MM.1S (cell line): Measurements from ENCODE around the gene NUP98.

ENCODE experiments used
- DNase-seq: peaks from one replicate; pipeline ENCODE4 v3.0.0-alpha.2; 2015
- H2AFZ ChIP-seq: fragments of 300-600 bp; sonication (generic); 2 replicates; pipeline ENCODE4 v1.6.0; 2016; ENCODE audit warnings: antibody characterized with exemption, low read length
- H3F3A ChIP-seq: fragments of 300-600 bp; sonication (generic); 2 replicates; pipeline ENCODE4 v1.6.1; 2016; ENCODE audit warnings: mild to moderate bottlenecking, antibody characterized with exemption, low read length, moderate library complexity, mixed read lengths; ENCODE audit not compliant: insufficient read depth
- H3K27ac ChIP-seq: fragments of 300-600 bp; sonication (generic); 2 replicates; pipeline ENCODE4 v1.5.1; 2016; ENCODE audit warnings: mild to moderate bottlenecking, low read length
- H3K27me3 ChIP-seq: fragments of 300-600 bp; sonication (generic); replicated peaks from 2 replicates; pipeline ENCODE4 v1.6.0; 2016; ENCODE audit warnings: low read length; ENCODE audit not compliant: insufficient read depth
- H3K36me3 ChIP-seq: fragments of 300-600 bp; sonication (generic); replicated peaks from 2 replicates; pipeline ENCODE4 v1.6.1; 2016; ENCODE audit warnings: mild to moderate bottlenecking, low read length, mixed read lengths; ENCODE audit not compliant: insufficient read depth
- H3K4me1 ChIP-seq: fragments of 300-600 bp; sonication (generic); 2 replicates; pipeline ENCODE4 v1.6.1; 2016; ENCODE audit warnings: low read length, mixed read lengths
- H3K4me2 ChIP-seq: fragments of 300-600 bp; sonication (generic); 2 replicates; pipeline ENCODE4 v1.6.0; 2016; ENCODE audit warnings: low read depth, low read length
- H3K4me3 ChIP-seq: fragments of 300-600 bp; sonication (generic); 2 replicates; pipeline ENCODE4 v1.5.1; 2016; ENCODE audit warnings: low read length, mixed read lengths
- H3K79me2 ChIP-seq: fragments of 300-600 bp; sonication (generic); 2 replicates; pipeline ENCODE4 v1.6.1; 2016; ENCODE audit warnings: mixed run types, low read length, mixed read lengths
- H3K9ac ChIP-seq: fragments of 300-600 bp; sonication (generic); 2 replicates; pipeline ENCODE4 v1.6.1; 2016; ENCODE audit warnings: low read length, mixed read lengths
- H3K9me2 ChIP-seq: fragments of 300-600 bp; sonication (generic); replicated peaks from 2 replicates; pipeline ENCODE4 v1.6.1; 2016; ENCODE audit warnings: mild to moderate bottlenecking, low read length, mixed read lengths; ENCODE audit not compliant: insufficient read depth
- H3K9me3 ChIP-seq: fragments of 300-600 bp; sonication (generic); replicated peaks from 2 replicates; pipeline ENCODE4 v1.6.1; 2016; ENCODE audit warnings: mild to moderate bottlenecking, low read length, mixed read lengths; ENCODE audit not compliant: insufficient read depth
- H4K20me1 ChIP-seq: fragments of 300-600 bp; sonication (generic); 2 replicates; pipeline ENCODE4 v1.6.1; 2016; ENCODE audit warnings: mild to moderate bottlenecking, low read length, moderate library complexity, mixed read lengths; ENCODE audit not compliant: insufficient read depth
- CTCF ChIP-seq: fragments of 300-600 bp; sonication (generic); IDR thresholded peaks from 2 replicates; pipeline ENCODE4 v1.5.1; 2016; ENCODE audit warnings: antibody characterized with exemption, low read length, mixed read lengths
- EZH2 ChIP-seq: fragments of 300-600 bp; sonication (generic); optimal IDR thresholded peaks from 2 replicates; pipeline ENCODE3; 2017; ENCODE audit warnings: low read depth, mild to moderate bottlenecking, antibody characterized with exemption, low read length, mixed read lengths
- EZH2phosphoT487 ChIP-seq: fragments of 300-600 bp; sonication (generic); IDR thresholded peaks from 2 replicates; pipeline ENCODE4 v1.6.1; 2018; ENCODE audit warnings: antibody characterized with exemption, low read length

NUP98 gene

GRCh38 chr11:3669742-3670183 lies 127.6 kb downstream of the NUP98 start:
- H3K9me3 ChIP-seq = no peaks in the 10 kb centered on the region
- no peak overlapping the region for H3K27ac ChIP-seq
- no peaks in the 10 kb centered on the region for H3K27me3 ChIP-seq
- no peaks in the 10 kb centered on the region for H3F3A ChIP-seq
- H2AFZ ChIP-seq = no peak overlapping the region
- no peak overlapping the region for H3K9ac ChIP-seq
- H3K4me2 ChIP-seq = no peak overlapping the region
- H3K4me1 ChIP-seq = no peaks in the 10 kb centered on the region
- H3K79me2 ChIP-seq = no peaks in the 10 kb centered on the region
- H3K9me2 ChIP-seq = no peaks in the 10 kb centered on the region
- H4K20me1 ChIP-seq = no peaks in the 10 kb centered on the region
- no peak for DNase-seq
- H3K36me3 ChIP-seq = peaks cover 5% of the 10 kb centered on the region; the same call in 1 of the 2 replicates
- no peak overlapping the region for H3K4me3 ChIP-seq
- no peak for TF ChIP-seq EZH2phosphoT487

GRCh38 chr11:3669128-3669527 lies 128.2 kb downstream of the NUP98 start:
- Histone ChIP-seq H3K4me2 (no peak overlapping the region), H3K27ac (no peak overlapping the region), H4K20me1 (no peaks in the 10 kb centered on the region), H3F3A (no peaks in the 10 kb centered on the region), H3K79me2 (no peaks in the 10 kb centered on the region), H2AFZ (no peak overlapping the region), H3K27me3 (no peaks in the 10 kb centered on the region), H3K9me3 (no peaks in the 10 kb centered on the region), H3K4me1 (no peaks in the 10 kb centered on the region), H3K9ac (no peak overlapping the region), H3K9me2 (no peaks in the 10 kb centered on the region), H3K36me3 (no peaks in the 10 kb centered on the region; the same call in 1 of the 2 replicates), H3K4me3 (no peak overlapping the region)
- DNase-seq = no peak
- TF ChIP-seq EZH2 (no peak), EZH2phosphoT487 (no peak), CTCF (no peak)

- Histone ChIP-seq H3K4me2 (no peak overlapping the region), H2AFZ (no peak overlapping the region), H3K9me3 (no peaks in the 10 kb centered on the region), H4K20me1 (no peaks in the 10 kb centered on the region), H3K4me1 (no peaks in the 10 kb centered on the region), H3K79me2 (no peaks in the 10 kb centered on the region), H3K27me3 (no peaks in the 10 kb centered on the region), H3K9ac (no peak overlapping the region), H3K36me3 (no peaks in the 10 kb centered on the region), H3K27ac (no peak overlapping the region), H3F3A (no peaks in the 10 kb centered on the region), H3K9me2 (no peaks in the 10 kb centered on the region), H3K4me3 (no peak overlapping the region)
- no peak for DNase-seq
- TF ChIP-seq EZH2phosphoT487 (no peak), CTCF (no peak), EZH2 (no peak)
Measured at GRCh38 chr11:3667149-3668035, 130.0 kb downstream of the NUP98 start.

GRCh38 chr11:3666023-3666530 lies 131.3 kb downstream of the NUP98 start:
- Histone ChIP-seq H3K9me2 (no peaks in the 10 kb centered on the region), H3K4me1 (no peaks in the 10 kb centered on the region), H3K4me3 (no peak overlapping the region), H3F3A (no peaks in the 10 kb centered on the region), H3K27ac (no peak overlapping the region), H3K9ac (no peak overlapping the region), H3K4me2 (no peak overlapping the region), H3K27me3 (no peaks in the 10 kb centered on the region), H3K36me3 (no peaks in the 10 kb centered on the region), H2AFZ (no peak overlapping the region), H3K79me2 (no peaks in the 10 kb centered on the region), H3K9me3 (no peaks in the 10 kb centered on the region), H4K20me1 (no peaks in the 10 kb centered on the region)
- no peak for TF ChIP-seq EZH2phosphoT487
- TF ChIP-seq EZH2 = no peak
- TF ChIP-seq CTCF = no peak
- DNase-seq = no peak
